HEK293 (cell line): ENCODE data around the gene ELANE.

Experiments
- ZEB2 ChIP-seq: fragments of 450-650 bp; formaldehyde crosslinking; IDR thresholded peaks from 2 replicates; pipeline ENCODE4 v1.5.1; 2016; ENCODE audit warnings: missing biosample characterization, missing genetic modification characterization
- ZNF16 ChIP-seq: fragments of 450-650 bp; formaldehyde crosslinking; IDR thresholded peaks from 2 replicates; pipeline ENCODE4 v1.5.1; 2016; ENCODE audit warnings: low read depth, missing biosample characterization, missing genetic modification characterization
- ZNF175 ChIP-seq: fragments of 450-650 bp; formaldehyde crosslinking; IDR thresholded peaks from 2 replicates; pipeline ENCODE4 v1.5.1; 2016; ENCODE audit warnings: missing biosample characterization, missing genetic modification characterization
- TF ChIP-seq, protein P1 (sequence below): fragments of 450-650 bp; formaldehyde crosslinking; IDR thresholded peaks from 2 replicates; pipeline ENCODE4 v1.5.1; 2016; ENCODE audit warnings: missing biosample characterization, missing genetic modification characterization
- TF ChIP-seq, protein P2 (sequence below): fragments of 450-650 bp; formaldehyde crosslinking; IDR thresholded peaks from 2 replicates; pipeline ENCODE4 v1.5.1; 2016; ENCODE audit warnings: missing biosample characterization, missing genetic modification characterization
- TF ChIP-seq, protein P3 (sequence below): fragments of 450-650 bp; formaldehyde crosslinking; IDR thresholded peaks from 2 replicates; pipeline ENCODE4 v1.5.1; 2016; ENCODE audit warnings: missing biosample characterization, missing genetic modification characterization, borderline replicate concordance
- TF ChIP-seq, protein P4 (sequence below): fragments of 450-650 bp; formaldehyde crosslinking; IDR thresholded peaks from 2 replicates; pipeline ENCODE4 v1.5.1; 2016; ENCODE audit warnings: missing biosample characterization, missing genetic modification characterization

DNA sequence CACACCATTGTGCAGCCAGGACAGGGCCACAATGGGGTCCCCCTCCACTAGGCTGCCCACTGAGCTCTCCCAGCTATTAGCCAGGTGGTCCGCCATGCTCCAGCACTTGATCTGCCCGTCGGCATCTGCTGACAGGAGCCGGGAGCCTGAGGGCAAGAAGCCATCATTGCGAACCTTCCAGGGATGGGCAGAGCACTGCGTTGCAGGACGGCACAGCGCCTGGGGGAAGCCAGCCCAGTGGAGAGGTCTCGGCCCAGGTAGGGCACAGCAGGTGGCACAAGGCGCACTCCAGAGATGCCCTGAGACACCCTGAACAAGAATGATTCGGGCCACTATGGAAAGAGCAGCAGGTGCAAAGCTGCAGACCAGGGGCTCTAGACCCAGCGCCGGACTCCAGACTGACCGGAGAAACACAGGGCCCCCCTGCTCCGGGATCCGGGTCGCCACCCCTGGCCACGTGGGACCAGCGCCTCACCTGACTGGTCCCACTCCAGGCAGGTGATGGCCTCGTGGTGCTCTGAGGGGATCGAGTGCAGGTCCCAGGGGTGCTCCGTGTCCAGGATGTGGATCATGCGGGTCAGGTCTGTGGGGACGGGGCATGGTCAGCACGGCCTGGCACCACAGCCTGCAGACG is 37.7 kb downstream of the ELANE start:
- TF ChIP-seq ZNF16 (tag by site-specific recombination) (no peak), ZNF175 (tag by site-specific recombination) (no peak), ZEB2 (tag by site-specific recombination) (no peak)
- TF ChIP-seq, protein P1, sequence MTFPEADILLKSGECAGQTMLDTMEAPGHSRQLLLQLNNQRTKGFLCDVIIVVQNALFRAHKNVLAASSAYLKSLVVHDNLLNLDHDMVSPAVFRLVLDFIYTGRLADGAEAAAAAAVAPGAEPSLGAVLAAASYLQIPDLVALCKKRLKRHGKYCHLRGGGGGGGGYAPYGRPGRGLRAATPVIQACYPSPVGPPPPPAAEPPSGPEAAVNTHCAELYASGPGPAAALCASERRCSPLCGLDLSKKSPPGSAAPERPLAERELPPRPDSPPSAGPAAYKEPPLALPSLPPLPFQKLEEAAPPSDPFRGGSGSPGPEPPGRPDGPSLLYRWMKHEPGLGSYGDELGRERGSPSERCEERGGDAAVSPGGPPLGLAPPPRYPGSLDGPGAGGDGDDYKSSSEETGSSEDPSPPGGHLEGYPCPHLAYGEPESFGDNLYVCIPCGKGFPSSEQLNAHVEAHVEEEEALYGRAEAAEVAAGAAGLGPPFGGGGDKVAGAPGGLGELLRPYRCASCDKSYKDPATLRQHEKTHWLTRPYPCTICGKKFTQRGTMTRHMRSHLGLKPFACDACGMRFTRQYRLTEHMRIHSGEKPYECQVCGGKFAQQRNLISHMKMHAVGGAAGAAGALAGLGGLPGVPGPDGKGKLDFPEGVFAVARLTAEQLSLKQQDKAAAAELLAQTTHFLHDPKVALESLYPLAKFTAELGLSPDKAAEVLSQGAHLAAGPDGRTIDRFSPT, result no peak
- TF ChIP-seq, protein P2, sequence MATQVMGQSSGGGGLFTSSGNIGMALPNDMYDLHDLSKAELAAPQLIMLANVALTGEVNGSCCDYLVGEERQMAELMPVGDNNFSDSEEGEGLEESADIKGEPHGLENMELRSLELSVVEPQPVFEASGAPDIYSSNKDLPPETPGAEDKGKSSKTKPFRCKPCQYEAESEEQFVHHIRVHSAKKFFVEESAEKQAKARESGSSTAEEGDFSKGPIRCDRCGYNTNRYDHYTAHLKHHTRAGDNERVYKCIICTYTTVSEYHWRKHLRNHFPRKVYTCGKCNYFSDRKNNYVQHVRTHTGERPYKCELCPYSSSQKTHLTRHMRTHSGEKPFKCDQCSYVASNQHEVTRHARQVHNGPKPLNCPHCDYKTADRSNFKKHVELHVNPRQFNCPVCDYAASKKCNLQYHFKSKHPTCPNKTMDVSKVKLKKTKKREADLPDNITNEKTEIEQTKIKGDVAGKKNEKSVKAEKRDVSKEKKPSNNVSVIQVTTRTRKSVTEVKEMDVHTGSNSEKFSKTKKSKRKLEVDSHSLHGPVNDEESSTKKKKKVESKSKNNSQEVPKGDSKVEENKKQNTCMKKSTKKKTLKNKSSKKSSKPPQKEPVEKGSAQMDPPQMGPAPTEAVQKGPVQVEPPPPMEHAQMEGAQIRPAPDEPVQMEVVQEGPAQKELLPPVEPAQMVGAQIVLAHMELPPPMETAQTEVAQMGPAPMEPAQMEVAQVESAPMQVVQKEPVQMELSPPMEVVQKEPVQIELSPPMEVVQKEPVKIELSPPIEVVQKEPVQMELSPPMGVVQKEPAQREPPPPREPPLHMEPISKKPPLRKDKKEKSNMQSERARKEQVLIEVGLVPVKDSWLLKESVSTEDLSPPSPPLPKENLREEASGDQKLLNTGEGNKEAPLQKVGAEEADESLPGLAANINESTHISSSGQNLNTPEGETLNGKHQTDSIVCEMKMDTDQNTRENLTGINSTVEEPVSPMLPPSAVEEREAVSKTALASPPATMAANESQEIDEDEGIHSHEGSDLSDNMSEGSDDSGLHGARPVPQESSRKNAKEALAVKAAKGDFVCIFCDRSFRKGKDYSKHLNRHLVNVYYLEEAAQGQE (tag by site-specific recombination), result no peak
- TF ChIP-seq, protein P3, sequence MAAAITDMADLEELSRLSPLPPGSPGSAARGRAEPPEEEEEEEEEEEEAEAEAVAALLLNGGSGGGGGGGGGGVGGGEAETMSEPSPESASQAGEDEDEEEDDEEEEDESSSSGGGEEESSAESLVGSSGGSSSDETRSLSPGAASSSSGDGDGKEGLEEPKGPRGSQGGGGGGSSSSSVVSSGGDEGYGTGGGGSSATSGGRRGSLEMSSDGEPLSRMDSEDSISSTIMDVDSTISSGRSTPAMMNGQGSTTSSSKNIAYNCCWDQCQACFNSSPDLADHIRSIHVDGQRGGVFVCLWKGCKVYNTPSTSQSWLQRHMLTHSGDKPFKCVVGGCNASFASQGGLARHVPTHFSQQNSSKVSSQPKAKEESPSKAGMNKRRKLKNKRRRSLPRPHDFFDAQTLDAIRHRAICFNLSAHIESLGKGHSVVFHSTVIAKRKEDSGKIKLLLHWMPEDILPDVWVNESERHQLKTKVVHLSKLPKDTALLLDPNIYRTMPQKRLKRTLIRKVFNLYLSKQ (tag by site-specific recombination), result no peak
- TF ChIP-seq, protein P4, sequence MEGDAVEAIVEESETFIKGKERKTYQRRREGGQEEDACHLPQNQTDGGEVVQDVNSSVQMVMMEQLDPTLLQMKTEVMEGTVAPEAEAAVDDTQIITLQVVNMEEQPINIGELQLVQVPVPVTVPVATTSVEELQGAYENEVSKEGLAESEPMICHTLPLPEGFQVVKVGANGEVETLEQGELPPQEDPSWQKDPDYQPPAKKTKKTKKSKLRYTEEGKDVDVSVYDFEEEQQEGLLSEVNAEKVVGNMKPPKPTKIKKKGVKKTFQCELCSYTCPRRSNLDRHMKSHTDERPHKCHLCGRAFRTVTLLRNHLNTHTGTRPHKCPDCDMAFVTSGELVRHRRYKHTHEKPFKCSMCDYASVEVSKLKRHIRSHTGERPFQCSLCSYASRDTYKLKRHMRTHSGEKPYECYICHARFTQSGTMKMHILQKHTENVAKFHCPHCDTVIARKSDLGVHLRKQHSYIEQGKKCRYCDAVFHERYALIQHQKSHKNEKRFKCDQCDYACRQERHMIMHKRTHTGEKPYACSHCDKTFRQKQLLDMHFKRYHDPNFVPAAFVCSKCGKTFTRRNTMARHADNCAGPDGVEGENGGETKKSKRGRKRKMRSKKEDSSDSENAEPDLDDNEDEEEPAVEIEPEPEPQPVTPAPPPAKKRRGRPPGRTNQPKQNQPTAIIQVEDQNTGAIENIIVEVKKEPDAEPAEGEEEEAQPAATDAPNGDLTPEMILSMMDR (tag by site-specific recombination), result no peak
